Esophagus squamous epithelium (tissue), 5 donors: ENCODE results near the gene ATP2B2. TPM values are rescaled to one million over a fixed set of nuclear protein-coding genes. Genes with fewer than 3 reads are reported as not detected.
A peak's percentile ranks its signal among the peaks of the same experiment; 100 is the strongest.

Experiments
- DNase-seq: peaks from one replicate; lab custom pipeline; 2025; lab: John Stamatoyannopoulos, UW
- H3K27ac ChIP-seq, 4 donors: fragments of 200-600 bp; sonication (generic); one replicate each; pipeline ENCODE4 v1.5.1; 2016 to 2019; ENCODE audit warnings: mild to moderate bottlenecking in 1 of 4
- H3K27me3 ChIP-seq, 4 donors: fragments of 200-600 bp; sonication (generic); 1 replicate in 3 of 4; 2 replicates in 1 of 4; pipeline versions ENCODE4 v1.5.1 to v1.6.0; 2017 to 2021; ENCODE audit warnings: antibody characterized with exemption in 1 of 4
- H3K36me3 ChIP-seq, 3 donors: fragments of 200-600 bp; sonication (generic); one replicate each; pipeline ENCODE4 v1.5.1; 2016 to 2019
- H3K4me1 ChIP-seq, 3 donors: fragments of 200-600 bp; sonication (generic); one replicate each; pipeline ENCODE4 v1.5.1; 2017 to 2019
- H3K4me3 ChIP-seq, 4 donors: fragments of 200-600 bp; sonication (generic); 1 replicate in 3 of 4; 2 replicates in 1 of 4; pipeline ENCODE4 v1.5.1; 2016 to 2019; ENCODE audit warnings: mild to moderate bottlenecking in 2 of 4, moderate library complexity in 1 of 4
- H3K9me3 ChIP-seq, 3 donors: fragments of 200-600 bp; sonication (generic); one replicate each; pipeline ENCODE4 v1.5.1; 2016 to 2019
- POLR2A ChIP-seq, 4 donors: fragments of 450-650 bp; IDR thresholded peaks; one replicate each; pipeline ENCODE4 v1.6.1; 2017; ENCODE audit warnings: antibody characterized with exemption in 4 of 4, mild to moderate bottlenecking in 4 of 4, moderate library complexity in 3 of 4
- WGBS, 2 donors: methylation state at CpG; one replicate each; pipeline ENCODE4 v1.1.5; 2018; 5-methylcytosine and 5-hydroxymethylcytosine counted together
- intact Hi-C: fragments of 100-400 bp; cut with DNase I; formaldehyde crosslinking; loops from one replicate; pipeline ENCODE4 v1.15.0; 2022
- total RNA-seq, 4 donors: library from RNA; depleted of rRNA; stranded (reverse); fragments of >200 nt; gene quantifications; one replicate each; pipeline ENCODE4 v1.1.0, GENCODE V29; 2016
- TF ChIP-seq, protein P1 (sequence below), 6 experiments: fragments of 450-650 bp in 4 of 6; fragments of 200-600 bp in 2 of 6; sonication (generic) in 2 of 6; IDR thresholded peaks; one replicate each; pipeline ENCODE4 v1.5.1; 2016 to 2019; ENCODE audit warnings: antibody characterized with exemption in 6 of 6, mild to moderate bottlenecking in 4 of 6, moderate library complexity in 4 of 6
- donor health status: DM: yes; HTN: yes; CAD: no.

ATP2B2 gene
- total RNA-seq, 4 donors from 2014 or later: 0.31 to 0.57 (median 0.42) TPM

GRCh38 chr3:10344147-10344943 lies 161.0 kb downstream of the ATP2B2 start:
- intact Hi-C loops: loop anchor here (5.0 kb wide), 1 partner anchor 393 kb away; no protein-coding TSS in a partner anchor
- no peak for DNase-seq
- 38 to 44% methylated on average over 3 of the region's 9 CpGs for WGBS, 2 donors
- Histone ChIP-seq H3K27me3 (peaks cover 0 to 8% (median 0%) of the 10 kb centered on the region in 4 donors), H3K27ac (no peak overlapping the region), H3K4me1 (peaks cover 0 to 6% (median 0%) of the 10 kb centered on the region in 3 donors), H3K4me3 (no peak overlapping the region), H3K36me3 (no peaks in the 10 kb centered on the region), H3K9me3 (no peaks in the 10 kb centered on the region)
- TF ChIP-seq POLR2A (IDR thresholded peaks at IDR 0.05): no peak
- TF ChIP-seq, protein P1, sequence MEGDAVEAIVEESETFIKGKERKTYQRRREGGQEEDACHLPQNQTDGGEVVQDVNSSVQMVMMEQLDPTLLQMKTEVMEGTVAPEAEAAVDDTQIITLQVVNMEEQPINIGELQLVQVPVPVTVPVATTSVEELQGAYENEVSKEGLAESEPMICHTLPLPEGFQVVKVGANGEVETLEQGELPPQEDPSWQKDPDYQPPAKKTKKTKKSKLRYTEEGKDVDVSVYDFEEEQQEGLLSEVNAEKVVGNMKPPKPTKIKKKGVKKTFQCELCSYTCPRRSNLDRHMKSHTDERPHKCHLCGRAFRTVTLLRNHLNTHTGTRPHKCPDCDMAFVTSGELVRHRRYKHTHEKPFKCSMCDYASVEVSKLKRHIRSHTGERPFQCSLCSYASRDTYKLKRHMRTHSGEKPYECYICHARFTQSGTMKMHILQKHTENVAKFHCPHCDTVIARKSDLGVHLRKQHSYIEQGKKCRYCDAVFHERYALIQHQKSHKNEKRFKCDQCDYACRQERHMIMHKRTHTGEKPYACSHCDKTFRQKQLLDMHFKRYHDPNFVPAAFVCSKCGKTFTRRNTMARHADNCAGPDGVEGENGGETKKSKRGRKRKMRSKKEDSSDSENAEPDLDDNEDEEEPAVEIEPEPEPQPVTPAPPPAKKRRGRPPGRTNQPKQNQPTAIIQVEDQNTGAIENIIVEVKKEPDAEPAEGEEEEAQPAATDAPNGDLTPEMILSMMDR (IDR thresholded peaks at IDR 0.05): peak; percentile 74 to 85 (median 78)

- Histone ChIP-seq H3K4me3 (no peak overlapping the region), H3K9me3 (no peaks in the 10 kb centered on the region), H3K4me1 (peaks cover 0 to 2% (median 0%) of the 10 kb centered on the region in 3 donors), H3K27ac (no peak overlapping the region), H3K27me3 (peaks cover 0 to 8% (median 0%) of the 10 kb centered on the region in 4 donors), H3K36me3 (no peaks in the 10 kb centered on the region)
- no peak for TF ChIP-seq POLR2A (IDR thresholded peaks at IDR 0.05)
- TF ChIP-seq, protein P1 (IDR thresholded peaks at IDR 0.05): no peak
- no peak for DNase-seq
- intact Hi-C loops: loop anchor here (5.0 kb wide), 1 partner anchor 394 kb away; no protein-coding TSS in a partner anchor
- WGBS, 2 donors: 49 to 55% methylated on average over 11 of the region's 11 CpGs
Measured at GRCh38 chr3:10343526-10343925, 161.9 kb downstream of the ATP2B2 start.

DNA sequence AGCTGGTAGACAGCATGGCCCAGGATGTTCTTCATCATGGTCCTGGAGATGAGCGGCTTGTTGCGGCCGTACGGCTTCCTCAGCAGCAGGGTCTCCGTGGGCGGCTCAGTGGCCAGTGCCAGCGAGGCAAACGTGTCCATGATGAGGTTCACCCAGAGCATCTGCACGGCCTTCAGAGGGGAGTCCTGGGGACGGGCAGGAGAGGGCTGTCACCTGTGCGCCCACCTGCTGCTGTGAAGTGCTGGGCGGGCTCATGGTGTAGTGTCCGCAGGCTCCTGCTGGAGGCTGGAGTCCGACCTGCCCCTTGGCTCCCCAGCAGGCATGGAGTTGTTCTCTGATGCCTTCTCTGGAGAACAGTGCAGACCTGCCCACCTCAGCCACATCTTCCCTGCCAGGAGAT lies 162.6 kb downstream of the ATP2B2 start:
- no peaks in the 10 kb centered on the region for H3K9me3 ChIP-seq
- intact Hi-C loops: loop anchor here (5.0 kb wide), 1 partner anchor 395 kb away; no protein-coding TSS in a partner anchor
- no peak for TF ChIP-seq POLR2A (IDR thresholded peaks at IDR 0.05)
- TF ChIP-seq, protein P1 (IDR thresholded peaks at IDR 0.05): no peak
- no peak overlapping the region for H3K27ac ChIP-seq
- peaks cover 0 to 8% (median 0%) of the 10 kb centered on the region in 4 donors for H3K27me3 ChIP-seq
- WGBS, 2 donors: 64% methylated on average over 10 of the region's 14 CpGs; no CpG with 5 or more reads in 1 of the 2 donors
- no peak for DNase-seq
- no peaks in the 10 kb centered on the region for H3K36me3 ChIP-seq
- no peak overlapping the region for H3K4me3 ChIP-seq
- H3K4me1 ChIP-seq: no peaks in the 10 kb centered on the region

GRCh38 chr3:10341901-10342398 lies 163.4 kb downstream of the ATP2B2 start:
- 47 to 73% methylated on average over 4 to 7 of the region's 7 CpGs for WGBS, 2 donors
- no peak overlapping the region for H3K27ac ChIP-seq
- H3K9me3 ChIP-seq: no peaks in the 10 kb centered on the region
- no peak for DNase-seq
- H3K36me3 ChIP-seq: no peaks in the 10 kb centered on the region
- TF ChIP-seq, protein P1 (IDR thresholded peaks at IDR 0.05): no peak
- no peak for TF ChIP-seq POLR2A (IDR thresholded peaks at IDR 0.05)
- no peak overlapping the region for H3K4me3 ChIP-seq
- peaks cover 0 to 8% (median 0%) of the 10 kb centered on the region in 4 donors for H3K27me3 ChIP-seq
- no peaks in the 10 kb centered on the region for H3K4me1 ChIP-seq
- intact Hi-C loops: loop anchor here (5.0 kb wide), 1 partner anchor 395 kb away; no protein-coding TSS in a partner anchor

- H3K27ac ChIP-seq: no peak overlapping the region
- TF ChIP-seq, protein P1 (IDR thresholded peaks at IDR 0.05): no peak
- TF ChIP-seq POLR2A (IDR thresholded peaks at IDR 0.05): no peak
- intact Hi-C loops: loop anchor here (5.0 kb wide), 1 partner anchor 397 kb away; no protein-coding TSS in a partner anchor
- no peaks in the 10 kb centered on the region for H3K36me3 ChIP-seq
- no peaks in the 10 kb centered on the region for H3K4me1 ChIP-seq
- no peak overlapping the region for H3K4me3 ChIP-seq
- no peak for DNase-seq
- 91 to 92% methylated on average over 11 to 14 of the region's 18 CpGs for WGBS, 2 donors
- H3K9me3 ChIP-seq: no peaks in the 10 kb centered on the region
- peaks cover 0 to 13% (median 0%) of the 10 kb centered on the region in 4 donors for H3K27me3 ChIP-seq
Measured at GRCh38 chr3:10340476-10340875, 164.9 kb downstream of the ATP2B2 start.
